Measurements from ENCODE around the gene TBX10. TPM values are rescaled to one million over a fixed set of nuclear protein-coding genes. Genes with fewer than 3 reads are reported as not detected.

TBX10 gene
- total RNA-seq, 2 experiments from 2014 or later, result not detected

DNA sequence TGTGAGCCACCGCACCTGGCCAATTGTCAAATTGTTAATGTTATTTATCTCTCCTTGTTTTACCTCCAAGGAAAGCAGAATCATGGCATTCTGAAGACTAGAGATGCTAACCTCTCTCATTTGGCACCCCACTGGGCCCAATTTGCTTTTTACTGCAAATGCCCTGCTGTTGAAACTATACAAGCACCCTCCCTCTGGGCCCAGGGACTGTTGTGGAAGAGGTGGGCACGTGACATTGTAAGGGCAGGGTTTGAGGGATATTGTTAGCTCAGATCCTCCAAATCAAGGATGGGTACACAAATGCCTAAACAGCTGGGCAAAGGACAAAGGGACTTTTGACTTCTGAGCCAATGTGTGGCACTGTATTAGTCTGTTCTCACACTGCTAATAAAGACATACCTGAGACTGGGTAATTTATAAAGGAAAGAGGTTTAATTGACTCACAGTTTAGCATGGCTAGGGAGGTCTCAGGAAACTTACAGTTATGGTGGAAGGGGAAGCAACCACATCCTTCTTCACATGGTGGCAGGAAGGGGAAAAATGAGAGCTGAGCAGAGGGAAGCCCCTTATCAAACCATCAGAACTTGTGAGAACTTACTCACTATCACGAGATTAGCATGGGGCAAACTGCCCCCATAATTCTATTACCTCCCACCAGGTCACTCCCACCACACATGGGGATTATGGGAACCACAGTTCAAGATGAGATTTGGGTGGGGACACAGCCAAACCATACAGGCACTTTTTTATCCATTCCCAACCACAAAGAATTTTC, 41.3 kb upstream of the TBX10 start:
- H3K9me3 Mint-ChIP-seq, result no peaks in the 10 kb centered on the region

DNA sequence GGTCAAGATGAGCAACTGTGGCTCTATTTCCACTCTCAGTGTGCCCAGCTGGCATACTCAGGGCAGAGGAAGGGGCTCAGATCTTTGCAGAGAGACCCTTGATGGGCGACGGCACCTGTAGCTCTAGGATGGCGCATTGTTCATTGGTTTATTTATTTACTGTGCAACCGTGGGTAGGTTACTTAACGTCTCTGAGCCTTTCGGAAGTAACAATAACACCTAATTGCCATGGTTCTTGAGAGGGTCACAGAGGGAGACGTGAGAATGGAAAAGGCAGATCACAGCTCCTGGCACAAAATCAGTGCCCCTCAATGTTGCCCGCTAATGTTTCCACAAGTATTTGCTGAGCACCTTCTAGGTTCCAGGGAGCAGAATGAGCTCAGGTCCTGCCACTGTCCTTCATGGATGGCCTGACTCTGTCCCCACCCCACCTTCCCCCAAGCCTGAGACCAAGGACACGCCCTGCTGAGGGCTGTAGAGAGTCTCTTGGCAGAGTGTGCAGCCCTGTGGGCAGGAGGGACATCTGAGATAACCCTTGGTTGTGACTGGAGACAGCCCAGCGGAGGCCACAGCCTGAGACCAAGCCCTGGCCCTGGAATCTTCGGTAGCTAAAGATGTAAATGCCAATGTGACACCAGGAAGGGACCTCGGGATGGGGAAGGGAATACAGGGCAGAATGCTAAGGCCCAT, 35.6 kb upstream of the TBX10 start:
- POLR2A ChIA-PET, result no interaction called here

More for the DNA sequence above, 41.3 kb upstream of the TBX10 start:
- intact Hi-C loops (cut with DNase I, micrococcal nuclease), result no loop called here
- H3K4me1 Mint-ChIP-seq (ENCODE audit: low read depth), result no peaks in the 10 kb centered on the region
- H3K4me1 ChIP-seq (ENCODE audit: insufficient read depth, low read length), result no peaks in the 10 kb centered on the region
- TF ChIP-seq, protein P1, sequence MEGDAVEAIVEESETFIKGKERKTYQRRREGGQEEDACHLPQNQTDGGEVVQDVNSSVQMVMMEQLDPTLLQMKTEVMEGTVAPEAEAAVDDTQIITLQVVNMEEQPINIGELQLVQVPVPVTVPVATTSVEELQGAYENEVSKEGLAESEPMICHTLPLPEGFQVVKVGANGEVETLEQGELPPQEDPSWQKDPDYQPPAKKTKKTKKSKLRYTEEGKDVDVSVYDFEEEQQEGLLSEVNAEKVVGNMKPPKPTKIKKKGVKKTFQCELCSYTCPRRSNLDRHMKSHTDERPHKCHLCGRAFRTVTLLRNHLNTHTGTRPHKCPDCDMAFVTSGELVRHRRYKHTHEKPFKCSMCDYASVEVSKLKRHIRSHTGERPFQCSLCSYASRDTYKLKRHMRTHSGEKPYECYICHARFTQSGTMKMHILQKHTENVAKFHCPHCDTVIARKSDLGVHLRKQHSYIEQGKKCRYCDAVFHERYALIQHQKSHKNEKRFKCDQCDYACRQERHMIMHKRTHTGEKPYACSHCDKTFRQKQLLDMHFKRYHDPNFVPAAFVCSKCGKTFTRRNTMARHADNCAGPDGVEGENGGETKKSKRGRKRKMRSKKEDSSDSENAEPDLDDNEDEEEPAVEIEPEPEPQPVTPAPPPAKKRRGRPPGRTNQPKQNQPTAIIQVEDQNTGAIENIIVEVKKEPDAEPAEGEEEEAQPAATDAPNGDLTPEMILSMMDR (IDR thresholded peaks at IDR 0.05), result no peak
- H3K9me3 ChIP-seq (ENCODE audit: control insufficient read depth in 1 of 2, insufficient read depth in 1 of 2, low read length in 2 of 2), result peaks cover 0 to 2% of the 10 kb centered on the region in 2 experiments
- no peak overlapping the region for H3K27ac Mint-ChIP-seq
- ChIA-PET CTCF (no interaction called here), POLR2A (interaction anchor here (0.6 kb wide), 1 partner anchor 683 kb away, joined by 3 read pairs; no protein-coding TSS in a partner anchor)
- H3K4me3 Mint-ChIP-seq, result no peak overlapping the region
- H3K4me3 ChIP-seq (ENCODE audit: low read length), result no peak overlapping the region
- H3K27ac ChIP-seq (ENCODE audit: low read depth in 1 of 2, low read length in 2 of 2), result no peak overlapping the region
- peaks cover 5% of the 10 kb centered on the region for H3K27me3 Mint-ChIP-seq
- H3K36me3 Mint-ChIP-seq (ENCODE audit: low read depth), result no peaks in the 10 kb centered on the region
- peaks cover under 1 to 1% of the 10 kb centered on the region in 2 experiments for H3K27me3 ChIP-seq (ENCODE audit: control insufficient read depth in 1 of 2, insufficient read depth in 2 of 2, low read length in 2 of 2)
- ATAC-seq (ENCODE audit: poor library complexity) (no peak), DNase-seq (no peak)
- no peaks in the 10 kb centered on the region for H3K36me3 ChIP-seq (ENCODE audit: insufficient read depth, low read length)

DNA sequence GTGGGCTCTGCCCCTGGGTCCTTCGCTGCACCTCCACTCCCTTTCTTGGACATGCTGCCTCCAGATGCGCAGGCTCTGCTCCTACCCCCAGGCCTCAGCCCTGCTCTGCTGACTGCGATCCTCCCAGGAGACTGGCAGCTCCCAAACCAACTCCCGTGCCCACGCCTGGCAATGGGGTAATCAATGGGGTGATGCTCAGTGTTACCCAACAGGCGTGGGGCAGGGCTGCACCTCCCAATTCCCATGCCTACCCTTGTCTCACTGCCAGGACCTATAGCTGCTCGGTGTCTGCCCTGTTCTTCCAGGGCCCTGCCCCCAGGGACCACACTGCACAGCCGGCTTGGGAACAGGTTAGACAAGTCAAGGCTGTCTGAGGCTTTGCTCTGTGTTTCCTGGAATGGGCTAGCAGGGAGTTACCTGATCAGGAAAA, 34.9 kb upstream of the TBX10 start, which contains the start of gene ALDH3B2:
Gene ALDH3B2 (minus strand): TSS at position 182 of the 430 bp plus-strand sequence. CDS start 7,688 bp downstream, outside the sequence.
- Histone ChIP-seq H3K4me3 (ENCODE audit: low read length) (no peak within 1 kb of the TSS), H3K9me3 (ENCODE audit: control insufficient read depth in 1 of 2, insufficient read depth in 1 of 2, low read length in 2 of 2) (peaks cover 0 to 9% of the 10 kb centered on the region in 2 experiments), H3K27ac (ENCODE audit: low read depth in 1 of 2, low read length in 2 of 2) (no peak within 1 kb of the TSS), H3K27me3 (ENCODE audit: control insufficient read depth in 1 of 2, insufficient read depth in 2 of 2, low read length in 2 of 2) (peaks cover 4 to 6% of the 10 kb centered on the region in 2 experiments), H3K36me3 (ENCODE audit: insufficient read depth, low read length) (no peaks in the 10 kb centered on the region), H3K4me1 (ENCODE audit: insufficient read depth, low read length) (no peaks in the 10 kb centered on the region)
- no peak within 1 kb of the TSS for H3K27ac Mint-ChIP-seq
- no peaks in the 10 kb centered on the region for H3K4me1 Mint-ChIP-seq (ENCODE audit: low read depth)
- TF ChIP-seq, protein P1 (IDR thresholded peaks at IDR 0.05), result no peak
- H3K27me3 Mint-ChIP-seq, result peaks cover 6% of the 10 kb centered on the region
- DNase-seq (no peak), ATAC-seq (ENCODE audit: poor library complexity) (no peak)
- H3K4me3 Mint-ChIP-seq, result no peak within 1 kb of the TSS
- CTCF ChIA-PET, result no interaction called here
- no peaks in the 10 kb centered on the region for H3K9me3 Mint-ChIP-seq
- POLR2A ChIA-PET, result no interaction called here
- no peaks in the 10 kb centered on the region for H3K36me3 Mint-ChIP-seq (ENCODE audit: low read depth)
- intact Hi-C loops (cut with DNase I, micrococcal nuclease), result no loop called here

More for the DNA sequence above, 35.6 kb upstream of the TBX10 start:
- ATAC-seq (ENCODE audit: poor library complexity) (no peak), DNase-seq (no peak)
- no peaks in the 10 kb centered on the region for H3K9me3 Mint-ChIP-seq
- intact Hi-C loops (cut with DNase I, micrococcal nuclease), result no loop called here
- TF ChIP-seq, protein P1 (IDR thresholded peaks at IDR 0.05), result no peak
- no peaks in the 10 kb centered on the region for H3K4me1 ChIP-seq (ENCODE audit: insufficient read depth, low read length)
- H3K27ac Mint-ChIP-seq, result no peak overlapping the region
- no peaks in the 10 kb centered on the region for H3K36me3 ChIP-seq (ENCODE audit: insufficient read depth, low read length)
- no peaks in the 10 kb centered on the region for H3K4me1 Mint-ChIP-seq (ENCODE audit: low read depth)
- no peak overlapping the region for H3K4me3 Mint-ChIP-seq
- no peak overlapping the region for H3K4me3 ChIP-seq (ENCODE audit: low read length)
- H3K36me3 Mint-ChIP-seq (ENCODE audit: low read depth), result no peaks in the 10 kb centered on the region
- H3K9me3 ChIP-seq (ENCODE audit: control insufficient read depth in 1 of 2, insufficient read depth in 1 of 2, low read length in 2 of 2), result peaks cover 0 to 9% of the 10 kb centered on the region in 2 experiments
- H3K27me3 ChIP-seq (ENCODE audit: control insufficient read depth in 1 of 2, insufficient read depth in 2 of 2, low read length in 2 of 2), result peaks cover 4 to 6% of the 10 kb centered on the region in 2 experiments
- peaks cover 6% of the 10 kb centered on the region for H3K27me3 Mint-ChIP-seq
- no peak overlapping the region for H3K27ac ChIP-seq (ENCODE audit: low read depth in 1 of 2, low read length in 2 of 2)
- CTCF ChIA-PET, result interaction anchor here (0.9 kb wide), 2 partner anchors 12 to 20 kb away, joined by 3 read pairs; no protein-coding TSS in a partner anchor

Measured in CD4-positive, alpha-beta T cell (primary cell).